H9 (cell line): Measurements from ENCODE around the gene EFNA3. TPM values are rescaled to one million over a fixed set of nuclear protein-coding genes. Genes with fewer than 3 reads are reported as not detected.
A peak's percentile ranks its signal among the peaks of the same experiment; 100 is the strongest.

Experiments
- DNase-seq: peaks from one replicate; pipeline ENCODE4 v3.0.0-alpha.2; 2017
- H2AFZ ChIP-seq: one replicate; pipeline ENCODE4 v1.6.1; 2013; ENCODE audit warnings: mild to moderate bottlenecking, low read length, control low read depth, moderate library complexity
- H2AK5ac ChIP-seq: 2 replicates; pipeline ENCODE4 v1.6.1; 2013; ENCODE audit warnings: low read length, control low read depth, mixed read lengths; ENCODE audit not compliant: insufficient read length
- H2BK120ac ChIP-seq: one replicate; pipeline ENCODE4 v1.6.1; 2013; ENCODE audit warnings: low read depth, mild to moderate bottlenecking, low read length, control low read depth, inconsistent platforms; ENCODE audit not compliant: poor library complexity, severe bottlenecking
- H2BK12ac ChIP-seq: 2 replicates; pipeline ENCODE4 v1.6.1; 2013; ENCODE audit warnings: low read length, control low read depth, mixed read lengths, low read depth; ENCODE audit not compliant: insufficient read length
- H2BK15ac ChIP-seq: 2 replicates; pipeline ENCODE4 v1.6.1; 2013; ENCODE audit warnings: low read depth, low read length, control low read depth
- H2BK20ac ChIP-seq: one replicate; pipeline ENCODE4 v1.6.1; 2013; ENCODE audit warnings: low read depth, mild to moderate bottlenecking, low read length, control low read depth, inconsistent platforms; ENCODE audit not compliant: poor library complexity, severe bottlenecking
- H2BK5ac ChIP-seq: 2 replicates; pipeline ENCODE4 v1.6.1; 2013; ENCODE audit warnings: low read length, control low read depth, mixed read lengths; ENCODE audit not compliant: insufficient read length
- H3K14ac ChIP-seq: 2 replicates; pipeline ENCODE4 v1.6.1; 2013; ENCODE audit warnings: low read length, control low read depth; ENCODE audit not compliant: insufficient read depth
- H3K18ac ChIP-seq: 2 replicates; pipeline ENCODE4 v1.6.1; 2013; ENCODE audit warnings: low read depth, mild to moderate bottlenecking, mixed read lengths, low read length, control low read depth; ENCODE audit not compliant: insufficient read length
- H3K23ac ChIP-seq: 2 replicates; pipeline ENCODE4 v1.6.1; 2013; ENCODE audit warnings: low read length, control low read depth, mixed read lengths, low read depth; ENCODE audit not compliant: insufficient read length
- H3K23me2 ChIP-seq: 2 replicates; pipeline ENCODE4 v1.6.1; 2013; ENCODE audit warnings: low read depth, mild to moderate bottlenecking, mixed read lengths, low read length, control low read depth; ENCODE audit not compliant: insufficient read length, poor library complexity, severe bottlenecking
- H3K27ac ChIP-seq: 2 replicates; pipeline ENCODE4 v1.5.1; 2013; ENCODE audit warnings: low read length, control low read depth, mixed read lengths, low read depth; ENCODE audit not compliant: insufficient read length
- H3K27me3 ChIP-seq: 2 replicates; pipeline ENCODE4 v1.6.1; 2013; ENCODE audit warnings: low read length, control low read depth, inconsistent platforms; ENCODE audit not compliant: insufficient read depth
- H3K4ac ChIP-seq: 2 replicates; pipeline ENCODE4 v1.6.1; 2013; ENCODE audit warnings: low read depth, mild to moderate bottlenecking, control low read depth, inconsistent platforms, low read length, moderate library complexity
- H3K4me1 ChIP-seq: 2 replicates; pipeline ENCODE4 v1.6.1; 2013; ENCODE audit warnings: low read length, control low read depth, inconsistent platforms; ENCODE audit not compliant: insufficient read depth
- H3K4me2 ChIP-seq: 2 replicates; pipeline ENCODE4 v1.6.1; 2013; ENCODE audit warnings: low read length, control low read depth, mixed read lengths; ENCODE audit not compliant: insufficient read length, insufficient read depth
- H3K56ac ChIP-seq: 2 replicates; pipeline ENCODE4 v1.6.1; 2013; ENCODE audit warnings: low read depth, mild to moderate bottlenecking, mixed read lengths, low read length, control low read depth; ENCODE audit not compliant: insufficient read length
- H3K79me1 ChIP-seq: 2 replicates; pipeline ENCODE4 v1.6.1; 2013; ENCODE audit warnings: low read depth, mild to moderate bottlenecking, moderate library complexity, low read length, control low read depth, inconsistent platforms; ENCODE audit not compliant: insufficient read depth, poor library complexity, severe bottlenecking
- H3K79me2 ChIP-seq: 2 replicates; pipeline ENCODE4 v1.6.1; 2013; ENCODE audit warnings: low read length, control low read depth, inconsistent platforms; ENCODE audit not compliant: insufficient read depth
- H3K9ac ChIP-seq: 2 replicates; pipeline ENCODE4 v1.6.1; 2013; ENCODE audit warnings: low read length, control low read depth, mixed read lengths; ENCODE audit not compliant: insufficient read length; ENCODE audit errors: extremely low read depth
- H3K9me3 ChIP-seq: one replicate; pipeline ENCODE4 v1.6.1; 2013; ENCODE audit warnings: low read depth, low read length, inconsistent platforms; ENCODE audit not compliant: control insufficient read depth
- H3T11ph ChIP-seq: one replicate; pipeline ENCODE4 v1.6.1; 2013; ENCODE audit warnings: mild to moderate bottlenecking, low read length, control low read depth, inconsistent platforms
- H4K20me1 ChIP-seq: one replicate; pipeline ENCODE4 v1.6.1; 2013; ENCODE audit not compliant: control insufficient read depth, insufficient read length, insufficient read depth
- H4K5ac ChIP-seq: 2 replicates; pipeline ENCODE4 v1.6.1; 2013; ENCODE audit warnings: low read depth, mild to moderate bottlenecking, mixed read lengths, low read length, control low read depth; ENCODE audit not compliant: insufficient read length
- H4K8ac ChIP-seq: replicated peaks from 2 replicates; pipeline ENCODE4 v1.6.1; 2013; ENCODE audit warnings: low read length, control low read depth, mixed read lengths, low read depth; ENCODE audit not compliant: insufficient read length
- H4K91ac ChIP-seq: 2 replicates; pipeline ENCODE4 v1.6.1; 2013; ENCODE audit warnings: low read depth, mild to moderate bottlenecking, moderate library complexity, mixed read lengths, low read length, control low read depth; ENCODE audit not compliant: insufficient read length
- H3K27ac Mint-ChIP-seq, 3 experiments: 2 replicates in 2 of 3; 3 replicates in 1 of 3; pipeline ENCODE4 v1.8.0; 2020 to 2021; ENCODE audit warnings: mixed read lengths in 3 of 3, mild to moderate bottlenecking in 1 of 3, moderate library complexity in 1 of 3
- H3K27me3 Mint-ChIP-seq: 2 replicates; pipeline ENCODE4 v1.8.0; 2021; ENCODE audit warnings: low read depth, mild to moderate bottlenecking, moderate library complexity, mixed read lengths
- H3K36me3 Mint-ChIP-seq, 3 experiments: 2 replicates in 2 of 3; 3 replicates in 1 of 3; pipeline ENCODE4 v1.8.0; 2020 to 2021; ENCODE audit warnings: low read depth in 3 of 3, mixed read lengths in 3 of 3; ENCODE audit not compliant: insufficient read depth in 1 of 3
- H3K4me1 Mint-ChIP-seq, 2 experiments: 2 replicates each; pipeline ENCODE4 v1.8.0; 2020; ENCODE audit warnings: mixed read lengths in 2 of 2
- H3K4me3 Mint-ChIP-seq, 2 experiments: 2 replicates in 1 of 2; 3 replicates in 1 of 2; pipeline ENCODE4 v1.8.0; 2020 to 2021; ENCODE audit warnings: mild to moderate bottlenecking in 2 of 2, mixed read lengths in 2 of 2, moderate library complexity in 1 of 2
- H3K9me3 Mint-ChIP-seq, 2 experiments: 2 replicates in 1 of 2; 3 replicates in 1 of 2; pipeline ENCODE4 v1.8.0; 2020; ENCODE audit warnings: mild to moderate bottlenecking in 2 of 2, mixed read lengths in 2 of 2, moderate library complexity in 1 of 2
- CTCF ChIP-seq: fragments of 200-600 bp; sonication (generic); conservative IDR thresholded peaks from 3 replicates; pipeline ENCODE4 v1.8.0; 2021; ENCODE audit warnings: antibody characterized with exemption, mild to moderate bottlenecking
- WGBS: extraction: QIAGEN DNeasy Blood & Tissue Kit; methylation state at CpG from one replicate; pipeline ENCODE4 v1.1.7; 2013; ENCODE audit warnings: missing lambda C conversion rate, low lambda C conversion rate, mixed read lengths; ENCODE audit not compliant: insufficient read length; ENCODE audit errors: extremely low coverage; 5-methylcytosine and 5-hydroxymethylcytosine counted together
- total RNA-seq: library from RNA; stranded (reverse); gene quantifications from 2 replicates; pipeline ENCODE4 v1.2.1, GENCODE V29; 2021

The EFNA3 gene
- total RNA-seq, 1 experiment from 2014 or later: 3.9 TPM

GRCh38 chr1:155083865-155084721 is 5.5 kb downstream of the EFNA3 start:
- H3K23me2 ChIP-seq: peaks cover 29% of the 10 kb centered on the region
- peaks cover 62% of the 10 kb centered on the region for H3K27me3 Mint-ChIP-seq
- H3K56ac ChIP-seq: no peak overlapping the region
- H3K4me2 ChIP-seq: peak overlapping the region; percentile 5
- no peak overlapping the region for H3K23ac ChIP-seq
- H2BK12ac ChIP-seq: no peak overlapping the region
- no peak overlapping the region for H4K91ac ChIP-seq
- no peaks in the 10 kb centered on the region for H3K79me1 ChIP-seq
- H3K18ac ChIP-seq: no peak overlapping the region
- H3K4me1 Mint-ChIP-seq: peaks cover 28 to 48% of the 10 kb centered on the region in 2 experiments
- no peak overlapping the region for H4K5ac ChIP-seq
- H2AFZ ChIP-seq: no peak overlapping the region
- DNase-seq: no peak
- no peak overlapping the region for H3K27ac Mint-ChIP-seq
- H3K9me3 Mint-ChIP-seq: peaks cover 0 to 6% of the 10 kb centered on the region in 2 experiments; a peak in 3 of 5 replicates
- no peak overlapping the region for H3K9ac ChIP-seq
- H4K8ac ChIP-seq: no peak overlapping the region
- H3K4me3 Mint-ChIP-seq: peak overlapping the region; percentile 94 to 96
- no peaks in the 10 kb centered on the region for H3K4me1 ChIP-seq
- H3K4ac ChIP-seq: no peak overlapping the region
- no peak overlapping the region for H2BK5ac ChIP-seq
- TF ChIP-seq CTCF: no peak
- H2BK20ac ChIP-seq: no peak overlapping the region
- no peak overlapping the region for H3K27ac ChIP-seq
- no peaks in the 10 kb centered on the region for H4K20me1 ChIP-seq
- H3K27me3 ChIP-seq: peaks cover 44% of the 10 kb centered on the region
- H3K14ac ChIP-seq: no peak overlapping the region
- H2BK120ac ChIP-seq: no peak overlapping the region
- H3K36me3 Mint-ChIP-seq: 0 out of 7 replicates have a peak, but pooled peaks cover 0 to 4% (median 0%) of the 10 kb centered on the region in 3 experiments
- H2AK5ac ChIP-seq: no peak overlapping the region
- H3T11ph ChIP-seq: no peak overlapping the region
- WGBS: no CpG with 5 or more reads among the region's 21 CpGs
- no peaks in the 10 kb centered on the region for H3K9me3 ChIP-seq
- H2BK15ac ChIP-seq: no peak overlapping the region
- H3K79me2 ChIP-seq: no peaks in the 10 kb centered on the region
